Liver (tissue), 9 donors: ENCODE results near the gene NLRP7. TPM values are rescaled to one million over a fixed set of nuclear protein-coding genes. Genes with fewer than 3 reads are reported as not detected.
"Not testable (repeated sequence)": the region's sequence is repeated elsewhere in the genome, so short reads cannot be mapped to it uniquely, and the experiment has no call there.

Source experiments
- DNase-seq: peaks from one replicate; pipeline ENCODE4 v3.0.0-alpha.2; 2017; ENCODE audit warnings: low spot score
- H3K27ac ChIP-seq, 2 donors: one replicate each; pipeline ENCODE4 v1.7.0; 2013; ENCODE audit warnings: inconsistent platforms in 2 of 2, low read length in 2 of 2, control low read depth in 1 of 2, low read depth in 1 of 2, mild to moderate bottlenecking in 1 of 2
- H3K27me3 ChIP-seq, 4 donors: one replicate each; pipeline versions ENCODE4 v1.6.1 to v1.7.0; 2013; ENCODE audit warnings: low read length in 3 of 4, inconsistent platforms in 1 of 4, mild to moderate bottlenecking in 1 of 4, moderate library complexity in 1 of 4; ENCODE audit not compliant: control insufficient read depth in 4 of 4, insufficient read depth in 4 of 4
- H3K36me3 ChIP-seq, 4 donors: one replicate each; pipeline versions ENCODE4 v1.6.1 to v1.7.0; 2013; ENCODE audit warnings: low read length in 3 of 4, mild to moderate bottlenecking in 3 of 4, low read depth in 1 of 4, moderate library complexity in 1 of 4; ENCODE audit not compliant: control insufficient read depth in 4 of 4, insufficient read depth in 3 of 4
- H3K4me1 ChIP-seq, 4 donors: one replicate each; pipeline versions ENCODE4 v1.6.1 to v1.7.0; 2013; ENCODE audit warnings: low read length in 3 of 4, mild to moderate bottlenecking in 3 of 4, moderate library complexity in 1 of 4; ENCODE audit not compliant: control insufficient read depth in 4 of 4, insufficient read depth in 4 of 4
- H3K4me3 ChIP-seq, 3 donors: one replicate each; pipeline versions ENCODE4 v1.6.1 to v1.7.0; 2013; ENCODE audit warnings: low read length in 3 of 3, control low read depth in 1 of 3, low read depth in 1 of 3, mild to moderate bottlenecking in 1 of 3
- H3K9ac ChIP-seq, 2 donors: one replicate each; pipeline ENCODE4 v1.7.0; 2013; ENCODE audit warnings: low read length in 2 of 2, mild to moderate bottlenecking in 2 of 2, moderate library complexity in 2 of 2, control low read depth in 1 of 2, low read depth in 1 of 2
- H3K9me3 ChIP-seq, 4 donors: one replicate each; pipeline versions ENCODE4 v1.6.1 to v1.7.0; 2013; ENCODE audit warnings: low read length in 3 of 4; ENCODE audit not compliant: control insufficient read depth in 4 of 4
- ATF3 ChIP-seq: IDR thresholded peaks from 2 replicates; pipeline ENCODE4 v1.6.1; 2016; ENCODE audit warnings: antibody characterized with exemption
- CTCF ChIP-seq: fragments of 150-350 bp; IDR thresholded peaks from 2 replicates; pipeline ENCODE4 v1.5.1; 2017; ENCODE audit warnings: improper control_type of control experiment, low read depth, low read length; ENCODE audit not compliant: missing input control
- EGR1 ChIP-seq, 2 donors: IDR thresholded peaks; 2 replicates each; pipeline ENCODE4 v1.6.1; 2016 to 2018; ENCODE audit warnings: antibody characterized with exemption in 2 of 2, low read depth in 2 of 2
- FOXA1 ChIP-seq: IDR thresholded peaks from 2 replicates; pipeline ENCODE4 v1.6.1; 2016; ENCODE audit warnings: antibody characterized with exemption
- FOXA2 ChIP-seq: IDR thresholded peaks from 2 replicates; pipeline ENCODE4 v1.6.1; 2016; ENCODE audit warnings: antibody characterized with exemption
- GABPA ChIP-seq, 2 donors: IDR thresholded peaks in 1 of 2; conservative IDR thresholded peaks in 1 of 2; 2 replicates each; pipeline ENCODE4 v1.6.1; 2016; ENCODE audit warnings: antibody characterized with exemption in 2 of 2, mild to moderate bottlenecking in 1 of 2, moderate library complexity in 1 of 2
- HNF4A ChIP-seq, 2 donors: conservative IDR thresholded peaks; 2 replicates each; pipeline ENCODE4 v1.6.1; 2016; ENCODE audit warnings: antibody characterized with exemption in 2 of 2, mild to moderate bottlenecking in 2 of 2
- HNF4G ChIP-seq: IDR thresholded peaks from 2 replicates; pipeline ENCODE4 v1.6.1; 2016; ENCODE audit warnings: antibody characterized with exemption
- JUND ChIP-seq, 2 donors: IDR thresholded peaks; 2 replicates each; pipeline ENCODE4 v1.6.1; 2016; ENCODE audit warnings: antibody characterized with exemption in 2 of 2
- MAX ChIP-seq: IDR thresholded peaks from 2 replicates; pipeline ENCODE4 v1.6.1; 2016; ENCODE audit warnings: antibody characterized with exemption
- NR2F2 ChIP-seq: IDR thresholded peaks from 2 replicates; pipeline ENCODE4 v1.6.1; 2016; ENCODE audit warnings: antibody characterized with exemption
- RAD21 ChIP-seq, 2 donors: IDR thresholded peaks; 2 replicates each; pipeline ENCODE4 v1.6.1; 2016; ENCODE audit warnings: antibody characterized with exemption in 2 of 2, mild to moderate bottlenecking in 2 of 2
- REST ChIP-seq: IDR thresholded peaks from 2 replicates; pipeline ENCODE4 v1.6.1; 2016; ENCODE audit warnings: antibody characterized with exemption, mild to moderate bottlenecking
- RXRA ChIP-seq, 2 donors: IDR thresholded peaks; 2 replicates each; pipeline ENCODE4 v1.6.1; 2017 to 2018; ENCODE audit warnings: antibody characterized with exemption in 2 of 2, mild to moderate bottlenecking in 1 of 2
- SP1 ChIP-seq: IDR thresholded peaks from 2 replicates; pipeline ENCODE4 v1.6.1; 2018; ENCODE audit warnings: antibody characterized with exemption, mild to moderate bottlenecking
- TAF1 ChIP-seq: conservative IDR thresholded peaks from 2 replicates; pipeline ENCODE4 v1.6.1; 2016; ENCODE audit warnings: antibody characterized with exemption, mild to moderate bottlenecking
- YY1 ChIP-seq: IDR thresholded peaks from 2 replicates; pipeline ENCODE4 v1.6.1; 2016; ENCODE audit warnings: antibody characterized with exemption, mild to moderate bottlenecking
- ZBTB33 ChIP-seq: IDR thresholded peaks from 2 replicates; pipeline ENCODE4 v1.6.1; 2016; ENCODE audit warnings: antibody characterized with exemption
- WGBS: extraction: QIAGEN DNeasy Blood & Tissue Kit; methylation state at CpG from one replicate; pipeline ENCODE4 v1.1.7; 2013; 5-methylcytosine and 5-hydroxymethylcytosine counted together
- polyA plus RNA-seq, 2 donors: library from polyadenylated mRNA; stranded (reverse) in 1 of 2; unstranded in 1 of 2; fragments of 200-250 nt in 1 of 2; fragments of >200 nt in 1 of 2; fragmentation: Nextera tagmentation in 1 of 2; extraction: Ambion mirVana in 1 of 2; gene quantifications; one replicate each; pipeline versions ENCODE4 v1.2.1 to v1.2.3, GENCODE V29; 2013 to 2015
- total RNA-seq, 2 donors: library from RNA; depleted of rRNA; stranded (reverse); fragments of >200 nt; gene quantifications; one replicate each; pipeline ENCODE4 v1.2.3, GENCODE V29; 2014
- donor health status: healthy.
- donor health status: healthy.
- donor health status: healthy.
- donor health status: healthy.
- donor health status: healthy.

The NLRP7 gene
- total and polyA plus RNA-seq, 4 donors: not detected

GRCh38 chr19:54950580-54950979 lies 3.2 kb upstream of the NLRP7 start:
- not testable (repeated sequence) for H3K27me3 ChIP-seq, H3K9me3 ChIP-seq, H3K36me3 ChIP-seq, H3K4me1 ChIP-seq, H3K27ac ChIP-seq, DNase-seq, H3K4me3 ChIP-seq, H3K9ac ChIP-seq
- 57% methylated on average over 10 of the region's 10 CpGs for WGBS

- DNase-seq: no peak
- H3K4me3 ChIP-seq: no peak overlapping the region
- H3K9ac ChIP-seq: no peak overlapping the region
- H3K36me3 ChIP-seq: no peaks in the 10 kb centered on the region
- no peaks in the 10 kb centered on the region for H3K27me3 ChIP-seq
- WGBS: 37% methylated on average over 2 of the region's 2 CpGs
- no peak overlapping the region for H3K27ac ChIP-seq
- TF ChIP-seq CTCF: no peak
- TF ChIP-seq EGR1 (IDR thresholded peaks at IDR 0.05; ENCODE audit: low read depth in 2 of 2): no peak
- TF ChIP-seq HNF4G: no peak
- no peak for TF ChIP-seq RXRA (IDR thresholded peaks at IDR 0.05)
- TF ChIP-seq ATF3: no peak
- no peak for TF ChIP-seq GABPA (IDR thresholded peaks at IDR 0.05 in 1 of 2, conservative IDR thresholded peaks at IDR 0.05 in 1 of 2)
- TF ChIP-seq TAF1: no peak
- no peak for TF ChIP-seq MAX
- no peak for TF ChIP-seq HNF4A (conservative IDR thresholded peaks at IDR 0.05)
- no peak for TF ChIP-seq FOXA2
- no peak for TF ChIP-seq REST
- TF ChIP-seq JUND (IDR thresholded peaks at IDR 0.05): no peak
- TF ChIP-seq RAD21 (IDR thresholded peaks at IDR 0.05): no peak
- TF ChIP-seq SP1: no peak
- no peak for TF ChIP-seq FOXA1
- TF ChIP-seq YY1: no peak
- TF ChIP-seq NR2F2: no peak
- no peak for TF ChIP-seq ZBTB33
- peaks cover 0 to 2% (median 0%) of the 10 kb centered on the region in 4 donors for H3K9me3 ChIP-seq
- no peaks in the 10 kb centered on the region for H3K4me1 ChIP-seq
These were observed 2.1 kb upstream of the NLRP7 start for GRCh38 chr19:54949412-54949811.

- H3K4me3 ChIP-seq, H3K27me3 ChIP-seq, H3K9ac ChIP-seq, H3K4me1 ChIP-seq, H3K9me3 ChIP-seq, H3K27ac ChIP-seq, DNase-seq, H3K36me3 ChIP-seq: not testable (repeated sequence)
- 41% methylated on average over 11 of the region's 11 CpGs for WGBS
These were observed 3.5 kb downstream of the NLRP7 start for GRCh38 chr19:54943772-54944361.

GRCh38 chr19:54939538-54939937 lies 7.8 kb downstream of the NLRP7 start:
- H3K9ac ChIP-seq, H3K4me3 ChIP-seq, DNase-seq, H3K27me3 ChIP-seq, H3K36me3 ChIP-seq, H3K27ac ChIP-seq, H3K4me1 ChIP-seq, H3K9me3 ChIP-seq: not testable (repeated sequence)
- WGBS: 81% methylated on average over 15 of the region's 28 CpGs
